Tibial nerve (tissue), 4 donors: Measurements from ENCODE around the gene USP25.

Experiments
- CTCF ChIP-seq, 5 experiments: fragments of 200-600 bp in 3 of 5; fragments of 450-650 bp in 2 of 5; sonication (generic) in 3 of 5; IDR thresholded peaks; one replicate each; pipeline ENCODE4 v1.5.1; 2016 to 2019; ENCODE audit warnings: antibody characterized with exemption in 5 of 5, mild to moderate bottlenecking in 3 of 5, moderate library complexity in 2 of 5
- EP300 ChIP-seq, 2 donors: sonication (generic); formaldehyde crosslinking; IDR thresholded peaks; one replicate each; pipeline ENCODE4 v1.6.1; 2017; ENCODE audit warnings: antibody characterized with exemption in 2 of 2, mild to moderate bottlenecking in 1 of 2
- POLR2A ChIP-seq, 2 donors: fragments of 450-650 bp; IDR thresholded peaks; one replicate each; pipeline ENCODE4 v1.6.1; 2017; ENCODE audit warnings: antibody characterized with exemption in 2 of 2, mild to moderate bottlenecking in 2 of 2, moderate library complexity in 2 of 2

GRCh38 chr21:15761507-15762100 is 31.8 kb downstream of the USP25 start:
- no peak for TF ChIP-seq CTCF (IDR thresholded peaks at IDR 0.05)
- no peak for TF ChIP-seq POLR2A (IDR thresholded peaks at IDR 0.05)
- TF ChIP-seq EP300 (IDR thresholded peaks at IDR 0.05): no peak
